GM12878 (cell line): Measurements from ENCODE around the gene SLC2A5. TPM values are rescaled to one million over a fixed set of nuclear protein-coding genes. Genes with fewer than 3 reads are reported as not detected.

Experiments used
- ATF3 ChIP-seq: IDR thresholded peaks from 2 replicates; pipeline ENCODE4 v1.6.1; 2011; ENCODE audit warnings: low read depth, mild to moderate bottlenecking, low read length, moderate library complexity, borderline replicate concordance; ENCODE audit errors: extremely low read depth
- CBX5 ChIP-seq: sonication (generic); IDR thresholded peaks from 2 replicates; pipeline ENCODE4 v1.6.1; 2016; ENCODE audit warnings: low read depth, moderate library complexity, mild to moderate bottlenecking, inconsistent platforms
- HCFC1 ChIP-seq: fragments of 150-350 bp; IDR thresholded peaks from 2 replicates; pipeline ENCODE4 v1.6.1; 2014; ENCODE audit warnings: low read length
- HDGF ChIP-seq: fragments of 450-650 bp; IDR thresholded peaks from 2 replicates; pipeline ENCODE4 v1.6.1; 2016; ENCODE audit warnings: antibody characterized with exemption
- IRF5 ChIP-seq: fragments of 450-650 bp; IDR thresholded peaks from 2 replicates; pipeline ENCODE4 v1.6.1; 2017; ENCODE audit warnings: borderline replicate concordance
- MAX ChIP-seq: IDR thresholded peaks from 2 replicates; pipeline ENCODE4 v1.6.1; 2012; ENCODE audit warnings: low read depth, low read length, improper control_type of control experiment
- MEF2A ChIP-seq: IDR thresholded peaks from 2 replicates; pipeline ENCODE4 v1.6.1; 2011; ENCODE audit warnings: low read depth, mild to moderate bottlenecking, low read length, moderate library complexity; ENCODE audit not compliant: insufficient read depth
- SREBF1 ChIP-seq: IDR thresholded peaks from 2 replicates; pipeline ENCODE4 v1.6.1; 2012; ENCODE audit warnings: mild to moderate bottlenecking, low read length
- TAF1 ChIP-seq: IDR thresholded peaks from 2 replicates; pipeline ENCODE4 v1.6.1; 2011; ENCODE audit warnings: mild to moderate bottlenecking, low read depth, low read length, borderline replicate concordance
- TCF12 ChIP-seq: IDR thresholded peaks from 2 replicates; pipeline ENCODE4 v1.6.1; 2011; ENCODE audit warnings: low read depth, mild to moderate bottlenecking, low read length
- TCF3 ChIP-seq: IDR thresholded peaks from 2 replicates; pipeline ENCODE4 v1.6.1; 2012; ENCODE audit warnings: low read depth, mild to moderate bottlenecking, low read length, borderline replicate concordance; ENCODE audit not compliant: insufficient read depth
- USF1 ChIP-seq: IDR thresholded peaks from 2 replicates; pipeline ENCODE4 v1.6.1; 2011; ENCODE audit warnings: borderline replicate concordance, low read depth, mild to moderate bottlenecking, moderate library complexity, mixed read lengths, low read length; ENCODE audit not compliant: insufficient read depth; ENCODE audit errors: extremely low read length
- ZBTB4 ChIP-seq: fragments of 450-650 bp; formaldehyde crosslinking; IDR thresholded peaks from 2 replicates; pipeline ENCODE4 v1.4.0; 2022; ENCODE audit warnings: mild to moderate bottlenecking, moderate library complexity
- polyA plus RNA-seq, 11 experiments: library from polyadenylated mRNA; depleted of rRNA in 4 of 11; unstranded in 6 of 11; stranded (reverse) in 5 of 11; fragments of >200 nt; fragmentation: Nextera tagmentation in 4 of 11; fragmentation: Illumina TruSeq in 1 of 11; extraction: Ambion mirVana in 4 of 11; extraction: Trizol in 1 of 11; gene quantifications; 1 replicate in 1 of 11; 2 replicates in 10 of 11; pipeline versions ENCODE4 v1.2.1 to v1.2.3, GENCODE V29; 2011 to 2016; ENCODE audit warnings: inconsistent platforms in 2 of 11, missing spikeins in 2 of 11, low read depth in 1 of 11
- total RNA-seq, 4 experiments: library from RNA; depleted of rRNA in 3 of 4; stranded (reverse); fragments of >200 nt in 3 of 4; fragmentation: Illumina TruSeq in 1 of 4; extraction: Trizol in 1 of 4; gene quantifications; 2 replicates each; pipeline versions ENCODE4 v1.2.1 to v1.2.3, GENCODE V29; 2013 to 2021

The SLC2A5 gene
- total and polyA plus RNA-seq, 10 of the 15 experiments (the other 5 are each of a cell fraction or from before 2014, with no cell fraction given): 4.5 to 76.6 (median 23.9) TPM

GRCh38 chr1:9041116-9041779, 28.2 kb downstream of the SLC2A5 start (continued):
- TF ChIP-seq ZBTB4 (CRISPR knock-in tag) (no peak), IRF5 (no peak), HCFC1 (no peak), TCF12 (no peak), MEF2A (no peak), CBX5 (no peak), USF1 (no peak), SREBF1 (no peak), TAF1 (no peak), MAX (no peak), HDGF (no peak), TCF3 (no peak), ATF3 (no peak)
